ENCODE results near the gene MRPL1. TPM values are rescaled to one million over a fixed set of nuclear protein-coding genes. Genes with fewer than 3 reads are reported as not detected.
"Not testable (repeated sequence)": the region's sequence is repeated elsewhere in the genome, so short reads cannot be mapped to it uniquely, and the experiment has no call there.

MRPL1 gene
- total RNA-seq, 2 donors from 2014 or later: 32.8 to 41.9 TPM

- intact Hi-C loops (cut with DNase I): no loop called here
- DNase-seq (no peak), ATAC-seq (no peak)
Observed at GRCh38 chr4:77845400-77845799, 17.2 kb upstream of the MRPL1 start.

- no peak for ATAC-seq
Observed at GRCh38 chr4:77845929-77846328, 16.7 kb upstream of the MRPL1 start.

DNA sequence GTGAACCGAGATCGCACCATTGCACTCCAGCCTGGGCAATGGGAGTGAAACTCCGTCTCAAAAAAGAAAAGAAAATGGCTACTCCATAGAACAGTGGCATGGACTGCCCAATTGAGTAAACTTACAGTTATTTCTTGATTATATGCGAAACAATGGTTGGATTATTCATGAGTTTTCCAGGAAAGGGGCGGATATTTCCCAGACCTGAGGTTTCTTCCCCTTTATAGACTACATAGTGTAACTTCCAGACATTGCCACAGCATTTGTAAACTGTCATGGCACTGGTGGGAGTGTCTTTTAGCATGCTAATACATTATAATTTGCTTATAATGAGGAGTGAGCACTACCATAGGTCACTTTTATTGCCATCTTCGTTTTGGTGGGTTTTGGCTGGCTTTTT is 14.1 kb upstream of the MRPL1 start:
- intact Hi-C loops (cut with DNase I): no loop called here
- no peak for ATAC-seq
- DNase-seq: no peak

More at GRCh38 chr4:77845929-77846328, 16.7 kb upstream of the MRPL1 start:
- intact Hi-C loops (cut with DNase I): no loop called here
- DNase-seq: no peak

GRCh38 chr4:77849278-77849965 is 13.2 kb upstream of the MRPL1 start:
- intact Hi-C loops (cut with DNase I): no loop called here
- DNase-seq: no peak
- no peak for ATAC-seq

DNA sequence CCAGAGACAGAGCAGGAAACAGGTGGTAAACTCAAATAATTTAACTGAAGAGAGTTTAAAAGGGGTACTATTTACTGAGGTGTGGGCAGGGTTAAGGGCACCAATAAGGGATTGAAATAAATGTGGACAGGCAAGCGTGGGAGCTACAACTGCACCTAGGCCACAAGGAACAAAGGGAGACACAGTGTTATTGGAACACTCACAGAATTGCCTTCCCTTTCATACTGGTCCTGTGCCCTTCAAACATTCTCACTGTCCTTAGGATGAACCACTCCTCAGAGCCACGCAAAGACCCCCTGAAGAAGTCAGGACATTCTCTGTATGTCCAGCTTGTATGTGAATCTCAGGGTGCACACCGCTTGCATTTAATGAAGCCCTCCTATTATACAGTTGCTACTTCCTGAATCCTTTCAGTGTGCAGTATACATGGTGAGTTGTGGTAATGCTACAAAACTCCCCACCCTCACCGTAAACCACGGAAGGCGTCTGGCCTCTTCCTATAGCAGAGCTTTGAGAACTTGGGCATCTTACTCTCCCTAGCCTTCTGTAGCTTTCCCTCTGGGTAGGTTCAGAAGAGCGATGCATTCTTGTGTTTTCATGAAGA is 9.6 kb upstream of the MRPL1 start:
- intact Hi-C loops (cut with DNase I): no loop called here
- peak in 1 of 2 donors; percentile 80 for ATAC-seq
- DNase-seq: no peak

DNA sequence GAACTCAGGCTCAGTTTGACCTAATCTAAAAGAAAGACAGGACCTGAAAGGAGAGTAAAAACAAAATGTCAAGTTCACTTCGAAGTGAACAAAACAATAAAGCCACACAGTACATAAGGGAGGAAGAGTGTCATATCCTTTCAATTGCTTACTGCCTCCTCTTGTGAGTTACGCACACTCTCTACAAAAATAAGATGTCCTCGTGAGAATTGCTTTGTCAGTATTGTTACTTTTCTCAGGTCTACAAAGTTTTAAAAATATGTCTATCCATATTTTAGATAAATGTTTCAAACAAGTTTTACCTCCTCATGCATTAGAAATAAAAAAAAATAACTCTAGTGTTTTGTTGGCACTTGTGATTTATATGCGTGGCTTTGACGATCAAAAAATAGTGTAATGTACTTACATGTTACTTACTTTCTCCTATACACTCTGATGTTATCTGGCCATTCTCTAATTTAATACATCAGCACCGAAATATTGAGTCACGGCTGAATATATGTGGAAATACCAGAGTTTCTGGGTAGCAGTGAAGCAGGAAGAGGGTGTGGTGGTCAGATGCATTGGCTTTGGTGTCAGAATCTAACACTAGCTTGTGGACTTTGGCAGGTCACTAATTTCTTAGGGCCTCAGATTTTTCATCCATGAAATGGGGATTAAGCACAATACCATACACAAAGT is 8.1 kb upstream of the MRPL1 start:
- peak; percentile 68 to 71 for ATAC-seq
- no peak for DNase-seq
- intact Hi-C loops (cut with DNase I): no loop called here

- intact Hi-C loops (cut with DNase I): no loop called here
- ATAC-seq (no peak), DNase-seq (no peak)
Observed at GRCh38 chr4:77856152-77856551, 6.5 kb upstream of the MRPL1 start.

DNA sequence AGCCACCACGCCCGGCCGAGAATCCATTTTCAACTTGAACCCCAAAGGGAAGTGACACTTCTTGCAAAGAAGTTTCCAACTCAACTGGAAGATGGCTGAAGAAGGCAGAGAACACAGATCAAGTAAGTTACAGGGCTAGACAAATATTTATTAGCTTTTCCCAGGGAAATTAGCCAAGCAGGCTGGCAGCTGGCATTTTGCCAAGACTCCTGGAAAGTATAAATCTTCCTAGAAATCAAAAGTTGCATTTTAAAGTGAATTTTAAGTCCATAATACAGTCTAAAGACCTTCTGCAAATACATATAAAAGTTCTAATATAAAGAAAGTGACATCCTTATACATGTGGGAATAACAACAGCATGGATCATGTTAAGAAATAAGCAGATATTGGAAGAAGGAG is 3.4 kb upstream of the MRPL1 start:
- intact Hi-C loops (cut with DNase I): no loop called here
- ATAC-seq (no peak), DNase-seq (no peak)

DNA sequence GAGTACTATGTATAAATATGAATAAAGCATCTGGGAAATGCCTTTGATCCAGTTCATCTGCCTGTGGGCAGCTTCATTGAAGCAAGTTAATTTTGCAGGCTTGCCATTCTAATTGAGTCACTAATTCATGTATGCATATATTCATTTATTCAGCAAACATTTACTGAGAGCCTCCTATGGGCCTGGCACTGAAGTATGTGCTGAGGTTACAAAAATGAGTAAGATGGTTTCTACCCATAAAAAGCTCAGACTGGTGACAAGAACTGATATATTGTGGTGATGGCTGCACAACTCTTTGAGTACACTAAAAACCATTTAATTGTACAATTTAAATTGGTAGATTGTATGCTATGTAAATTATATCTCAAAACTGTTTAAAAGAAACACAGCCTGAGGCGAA is 1.1 kb upstream of the MRPL1 start:
- intact Hi-C loops (cut with DNase I): loop anchor here in 1 of 2 donors (2.0 kb wide), 1 partner anchor 41 kb away; no protein-coding TSS in a partner anchor
- no peak for DNase-seq
- ATAC-seq: no peak

- DNase-seq; ATAC-seq; intact Hi-C loops (cut with DNase I): not testable (repeated sequence)
Observed at GRCh38 chr4:77863341-77863740, 711 bp downstream of the MRPL1 start.

DNA sequence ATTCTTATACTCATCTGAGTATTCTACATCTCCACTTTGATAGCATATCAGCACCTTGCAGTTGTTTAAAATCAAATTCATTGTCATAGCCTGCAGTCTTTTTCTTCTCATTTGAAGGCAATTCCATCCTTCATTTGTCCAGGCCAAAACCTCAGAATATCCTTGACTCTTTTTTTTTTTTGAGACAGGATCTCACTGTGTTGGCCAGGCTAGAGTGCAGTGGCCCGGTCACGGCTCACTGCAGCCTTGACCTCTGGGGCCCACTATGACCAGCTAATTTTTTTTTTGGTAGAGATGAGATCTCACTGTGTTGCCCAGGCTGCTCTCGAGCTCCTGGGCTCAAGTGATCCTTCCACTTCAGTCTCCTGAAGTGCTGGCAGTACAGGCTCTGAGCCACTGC is 2.6 kb downstream of the MRPL1 start:
- no peak for ATAC-seq
- intact Hi-C loops (cut with DNase I): no loop called here

DNA sequence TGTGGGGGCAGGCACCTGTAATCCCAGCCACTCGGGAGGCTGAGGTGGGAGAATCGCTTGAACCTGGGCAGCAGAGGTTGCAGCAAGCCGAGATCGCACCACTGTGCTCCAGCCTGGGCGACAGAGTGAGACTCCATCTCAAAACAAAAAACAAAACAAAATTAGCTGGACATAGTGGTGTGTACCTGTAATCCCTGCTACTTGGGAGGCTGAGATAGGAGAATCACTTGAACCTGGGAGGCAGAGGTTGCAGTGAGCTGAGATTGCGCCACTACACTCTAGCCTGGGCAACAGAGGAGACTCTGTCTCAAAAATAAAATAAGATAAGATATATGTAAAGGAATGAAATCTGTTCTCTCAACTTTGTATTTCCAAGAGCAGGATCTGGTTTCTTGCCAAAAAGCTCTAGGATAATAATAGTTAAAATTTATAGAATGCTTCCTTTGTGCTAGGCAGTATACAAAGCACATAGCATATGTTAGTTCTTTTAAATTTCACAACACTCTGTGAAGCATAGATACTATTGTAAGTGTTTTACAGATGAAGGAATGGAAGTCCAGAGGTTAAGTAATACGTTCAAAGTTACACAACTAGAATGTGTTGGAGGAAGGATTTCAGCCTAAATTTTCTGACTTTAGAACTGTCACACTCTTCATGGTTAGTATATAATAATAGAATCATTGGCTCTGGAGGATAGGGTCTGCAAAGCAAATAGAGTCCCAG is 10.3 kb downstream of the MRPL1 start:
- DNase-seq (no peak), ATAC-seq (no peak)
- intact Hi-C loops (cut with DNase I): no loop called here

More for the DNA sequence above, 2.6 kb downstream of the MRPL1 start:
- DNase-seq: no peak

DNA sequence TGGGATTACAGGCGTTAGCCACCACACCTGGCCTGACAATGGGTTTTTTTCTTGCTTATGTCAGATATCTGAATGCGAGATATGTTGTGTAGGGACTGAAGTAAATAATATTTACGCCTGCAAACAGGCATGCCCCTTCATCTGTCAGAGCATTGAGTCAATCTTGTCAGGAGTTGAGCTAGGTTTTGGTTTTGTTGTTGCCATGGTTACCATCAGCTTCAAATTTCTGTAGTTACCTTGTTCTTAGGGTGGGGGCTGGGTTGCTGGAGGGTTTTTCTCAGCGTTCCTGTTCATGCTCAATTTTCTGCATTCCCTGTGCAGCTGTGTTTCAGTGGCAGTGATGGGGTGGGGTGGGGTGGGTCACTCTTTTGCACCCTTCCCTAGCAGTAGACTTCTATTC is 14.5 kb downstream of the MRPL1 start:
- intact Hi-C loops (cut with DNase I): no loop called here
- ATAC-seq (no peak), DNase-seq (no peak)

DNA sequence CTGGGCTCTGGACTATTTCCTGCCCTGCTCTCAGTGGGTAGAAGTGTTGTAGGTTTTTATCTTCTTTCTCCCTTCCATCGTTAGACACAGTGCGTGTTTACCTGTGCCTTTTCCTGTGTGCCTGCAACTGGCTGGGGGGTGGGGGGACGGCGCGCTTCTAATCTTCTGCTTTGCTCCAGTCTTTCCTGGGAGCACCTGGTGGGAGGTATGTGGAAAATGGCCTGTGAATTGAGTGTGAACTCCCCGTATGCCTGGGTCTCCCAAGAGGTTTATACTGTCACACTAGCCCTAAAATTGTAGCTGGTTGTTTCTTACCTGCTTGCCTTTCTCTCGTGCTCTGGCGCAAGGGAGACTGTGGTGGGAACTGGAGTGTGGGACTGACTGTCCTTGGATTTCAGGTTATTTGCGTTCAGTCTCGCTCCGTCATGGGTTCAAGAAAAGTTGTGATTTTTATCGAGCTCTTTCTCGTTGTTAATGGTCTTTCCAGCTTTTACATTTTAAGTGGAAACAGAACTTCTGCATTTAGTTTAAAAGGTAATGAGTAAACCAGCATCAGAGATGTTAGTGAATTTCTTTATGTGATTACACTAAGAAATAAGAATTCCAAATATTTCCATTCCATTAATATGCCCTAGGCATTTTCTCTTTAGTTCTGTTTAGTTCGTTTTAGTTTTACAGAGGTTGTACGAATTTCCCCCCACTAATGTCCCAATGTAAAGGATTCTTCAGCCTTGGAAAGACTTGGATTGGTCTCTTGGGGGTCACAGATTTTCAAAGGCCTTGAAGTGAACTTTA is 15.3 kb downstream of the MRPL1 start:
- DNase-seq (no peak), ATAC-seq (no peak)
- intact Hi-C loops (cut with DNase I): no loop called here

GRCh38 chr4:77880784-77881183 is 18.2 kb downstream of the MRPL1 start:
- intact Hi-C loops (cut with DNase I): no loop called here
- DNase-seq (no peak), ATAC-seq (no peak)

DNA sequence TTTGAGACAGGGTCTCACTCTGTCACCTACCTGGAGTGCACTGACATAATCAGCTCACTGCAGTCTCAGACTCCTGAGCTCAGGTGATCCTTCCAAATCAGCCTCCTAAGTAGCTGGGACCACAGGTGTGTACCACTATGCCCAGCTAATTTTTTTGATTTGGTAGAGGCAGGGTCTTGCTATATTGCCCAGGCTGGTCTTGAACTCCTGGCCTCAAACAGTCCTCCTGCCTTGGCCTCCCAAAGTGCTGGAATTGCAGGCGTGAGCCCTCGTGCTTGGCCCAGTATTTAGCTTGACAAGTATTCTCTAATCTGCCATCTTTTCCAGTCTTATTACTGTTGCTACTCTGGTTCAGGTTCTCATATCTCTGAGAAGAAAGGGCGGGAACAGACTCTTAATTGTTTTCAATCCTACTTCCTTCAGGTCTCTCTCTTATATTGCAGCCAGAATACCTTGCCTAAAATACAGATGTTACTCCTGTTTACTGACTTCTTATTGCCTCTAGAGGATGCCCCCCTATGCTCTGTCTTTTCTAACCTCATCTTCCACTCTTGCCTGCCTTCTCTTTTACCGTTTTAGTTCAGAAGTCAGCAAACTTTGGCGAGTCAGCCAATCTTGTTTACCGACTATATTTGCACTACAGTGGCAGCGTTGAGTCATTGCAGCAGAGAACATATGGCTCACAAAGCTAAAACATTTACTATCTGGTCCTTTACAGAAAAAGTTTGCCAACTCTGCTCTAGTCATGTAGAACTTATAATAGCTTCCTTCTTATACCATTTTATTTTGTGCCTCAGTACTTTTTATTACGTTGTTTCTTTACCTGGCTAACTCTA is 19.0 kb downstream of the MRPL1 start:
- ATAC-seq (no peak), DNase-seq (no peak)
- intact Hi-C loops (cut with DNase I): no loop called here

- no peak for ATAC-seq
- intact Hi-C loops (cut with DNase I): no loop called here
Observed at GRCh38 chr4:77893451-77893850, 30.8 kb downstream of the MRPL1 start.

GRCh38 chr4:77899607-77900006 is 37.0 kb downstream of the MRPL1 start:
- intact Hi-C loops (cut with DNase I): no loop called here
- DNase-seq (no peak), ATAC-seq (no peak)

More at GRCh38 chr4:77893451-77893850, 30.8 kb downstream of the MRPL1 start:
- DNase-seq: no peak

Measured in left cardiac atrium (tissue), 4 donors.